SK-N-SH (cell line): ENCODE data around the gene TFB1M.
A peak's percentile ranks its signal among the peaks of the same experiment; 100 is the strongest.

ENCODE experiments used
- CHD2 ChIP-seq: fragments of 150-350 bp; IDR thresholded peaks from 2 replicates; pipeline ENCODE4 v1.6.1; 2018; ENCODE audit warnings: low read length; ENCODE audit not compliant: partially characterized antibody
- EP300 ChIP-seq, 2 experiments: IDR thresholded peaks; 2 replicates each; pipeline versions ENCODE4 v1.4.0 to v1.6.1; 2012; ENCODE audit warnings: borderline replicate concordance in 1 of 2, low read depth in 1 of 2, low read length in 1 of 2
- FOXJ3 ChIP-seq: sonication (generic); formaldehyde crosslinking; IDR thresholded peaks from 2 replicates; pipeline ENCODE4 v1.5.1; 2020; ENCODE audit warnings: mild to moderate bottlenecking, missing genetic modification reagents
- GABPA ChIP-seq: IDR thresholded peaks from 2 replicates; pipeline ENCODE4 v1.4.0; 2012; ENCODE audit warnings: low read depth, mild to moderate bottlenecking
- NRF1 ChIP-seq: IDR thresholded peaks from 2 replicates; pipeline ENCODE4 v1.6.1; 2012; ENCODE audit warnings: low read depth, mild to moderate bottlenecking, low read length
- RCOR1 ChIP-seq: fragments of 150-350 bp; IDR thresholded peaks from 2 replicates; pipeline ENCODE4 v1.6.1; 2017; ENCODE audit warnings: antibody characterized with exemption, low read length
- TAF1 ChIP-seq: IDR thresholded peaks from 2 replicates; pipeline ENCODE4 v1.6.1; 2012; ENCODE audit warnings: low read depth, mild to moderate bottlenecking, low read length, moderate library complexity, borderline replicate concordance
- YY1 ChIP-seq: IDR thresholded peaks from 2 replicates; pipeline ENCODE4 v1.4.0; 2012; ENCODE audit warnings: low read depth, mild to moderate bottlenecking
- TF ChIP-seq, protein P1 (sequence below): IDR thresholded peaks from 2 replicates; pipeline ENCODE4 v1.6.1; 2012; ENCODE audit warnings: mild to moderate bottlenecking, low read depth, low read length, moderate library complexity
- TF ChIP-seq, protein P2 (sequence below): fragments of 150-350 bp; IDR thresholded peaks from 2 replicates; pipeline ENCODE4 v1.6.1; 2017; ENCODE audit warnings: antibody characterized with exemption, low read length, low read depth, borderline replicate concordance
- TF ChIP-seq, protein P3 (sequence below): fragments of 200-600 bp; sonication (generic); IDR thresholded peaks from 2 replicates; pipeline ENCODE4 v1.6.1; 2017; ENCODE audit warnings: antibody characterized with exemption, mild to moderate bottlenecking, moderate library complexity

- 0 out of 2 replicates have a peak, but pooled peaks have one; percentile 32 for TF ChIP-seq TAF1
- TF ChIP-seq NRF1 = no peak
- TF ChIP-seq GABPA = no peak; the same call in 1 of the 2 replicates
- no peak for TF ChIP-seq FOXJ3 (CRISPR knock-in tag)
- TF ChIP-seq RCOR1 = peak; percentile 72; the same call in 1 of the 2 replicates
- TF ChIP-seq, protein P1, sequence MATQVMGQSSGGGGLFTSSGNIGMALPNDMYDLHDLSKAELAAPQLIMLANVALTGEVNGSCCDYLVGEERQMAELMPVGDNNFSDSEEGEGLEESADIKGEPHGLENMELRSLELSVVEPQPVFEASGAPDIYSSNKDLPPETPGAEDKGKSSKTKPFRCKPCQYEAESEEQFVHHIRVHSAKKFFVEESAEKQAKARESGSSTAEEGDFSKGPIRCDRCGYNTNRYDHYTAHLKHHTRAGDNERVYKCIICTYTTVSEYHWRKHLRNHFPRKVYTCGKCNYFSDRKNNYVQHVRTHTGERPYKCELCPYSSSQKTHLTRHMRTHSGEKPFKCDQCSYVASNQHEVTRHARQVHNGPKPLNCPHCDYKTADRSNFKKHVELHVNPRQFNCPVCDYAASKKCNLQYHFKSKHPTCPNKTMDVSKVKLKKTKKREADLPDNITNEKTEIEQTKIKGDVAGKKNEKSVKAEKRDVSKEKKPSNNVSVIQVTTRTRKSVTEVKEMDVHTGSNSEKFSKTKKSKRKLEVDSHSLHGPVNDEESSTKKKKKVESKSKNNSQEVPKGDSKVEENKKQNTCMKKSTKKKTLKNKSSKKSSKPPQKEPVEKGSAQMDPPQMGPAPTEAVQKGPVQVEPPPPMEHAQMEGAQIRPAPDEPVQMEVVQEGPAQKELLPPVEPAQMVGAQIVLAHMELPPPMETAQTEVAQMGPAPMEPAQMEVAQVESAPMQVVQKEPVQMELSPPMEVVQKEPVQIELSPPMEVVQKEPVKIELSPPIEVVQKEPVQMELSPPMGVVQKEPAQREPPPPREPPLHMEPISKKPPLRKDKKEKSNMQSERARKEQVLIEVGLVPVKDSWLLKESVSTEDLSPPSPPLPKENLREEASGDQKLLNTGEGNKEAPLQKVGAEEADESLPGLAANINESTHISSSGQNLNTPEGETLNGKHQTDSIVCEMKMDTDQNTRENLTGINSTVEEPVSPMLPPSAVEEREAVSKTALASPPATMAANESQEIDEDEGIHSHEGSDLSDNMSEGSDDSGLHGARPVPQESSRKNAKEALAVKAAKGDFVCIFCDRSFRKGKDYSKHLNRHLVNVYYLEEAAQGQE = no peak
- TF ChIP-seq EP300 (IDR thresholded peaks at IDR 0.05; ENCODE audit: borderline replicate concordance in 1 of 2, low read depth in 1 of 2, low read length in 1 of 2) = peak in 1 of 2 experiments; percentile 38; a peak in 1 of 4 replicates
- TF ChIP-seq, protein P2, sequence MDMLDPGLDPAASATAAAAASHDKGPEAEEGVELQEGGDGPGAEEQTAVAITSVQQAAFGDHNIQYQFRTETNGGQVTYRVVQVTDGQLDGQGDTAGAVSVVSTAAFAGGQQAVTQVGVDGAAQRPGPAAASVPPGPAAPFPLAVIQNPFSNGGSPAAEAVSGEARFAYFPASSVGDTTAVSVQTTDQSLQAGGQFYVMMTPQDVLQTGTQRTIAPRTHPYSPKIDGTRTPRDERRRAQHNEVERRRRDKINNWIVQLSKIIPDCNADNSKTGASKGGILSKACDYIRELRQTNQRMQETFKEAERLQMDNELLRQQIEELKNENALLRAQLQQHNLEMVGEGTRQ = peak; percentile 60
- TF ChIP-seq CHD2 = peak; percentile 5
- TF ChIP-seq, protein P3, sequence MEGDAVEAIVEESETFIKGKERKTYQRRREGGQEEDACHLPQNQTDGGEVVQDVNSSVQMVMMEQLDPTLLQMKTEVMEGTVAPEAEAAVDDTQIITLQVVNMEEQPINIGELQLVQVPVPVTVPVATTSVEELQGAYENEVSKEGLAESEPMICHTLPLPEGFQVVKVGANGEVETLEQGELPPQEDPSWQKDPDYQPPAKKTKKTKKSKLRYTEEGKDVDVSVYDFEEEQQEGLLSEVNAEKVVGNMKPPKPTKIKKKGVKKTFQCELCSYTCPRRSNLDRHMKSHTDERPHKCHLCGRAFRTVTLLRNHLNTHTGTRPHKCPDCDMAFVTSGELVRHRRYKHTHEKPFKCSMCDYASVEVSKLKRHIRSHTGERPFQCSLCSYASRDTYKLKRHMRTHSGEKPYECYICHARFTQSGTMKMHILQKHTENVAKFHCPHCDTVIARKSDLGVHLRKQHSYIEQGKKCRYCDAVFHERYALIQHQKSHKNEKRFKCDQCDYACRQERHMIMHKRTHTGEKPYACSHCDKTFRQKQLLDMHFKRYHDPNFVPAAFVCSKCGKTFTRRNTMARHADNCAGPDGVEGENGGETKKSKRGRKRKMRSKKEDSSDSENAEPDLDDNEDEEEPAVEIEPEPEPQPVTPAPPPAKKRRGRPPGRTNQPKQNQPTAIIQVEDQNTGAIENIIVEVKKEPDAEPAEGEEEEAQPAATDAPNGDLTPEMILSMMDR = no peak
- TF ChIP-seq YY1 = no peak
Observed at GRCh38 chr6:155314773-155315515, 660 bp upstream of the TFB1M start.
